CD14-positive monocyte (primary cell): ENCODE measurements around the gene SBF2. TPM values are rescaled to one million over a fixed set of nuclear protein-coding genes. Genes with fewer than 3 reads are reported as not detected.
"Not testable (repeated sequence)": the region's sequence is repeated elsewhere in the genome, so short reads cannot be mapped to it uniquely, and the experiment has no call there.

Source experiments
- DNase-seq, 3 donors: peaks; one replicate each; pipeline ENCODE4 v3.0.0-alpha.2; 2011 to 2022
- H2AFZ ChIP-seq: 2 replicates; pipeline ENCODE4 v1.6.0; 2012; ENCODE audit warnings: mild to moderate bottlenecking, low read depth, low read length, inconsistent platforms; ENCODE audit not compliant: insufficient read depth, poor library complexity, severe bottlenecking
- H3K27ac ChIP-seq, 2 donors: 1 replicate in 1 of 2; 2 replicates in 1 of 2; pipeline ENCODE4 v1.5.1; 2012 to 2013; ENCODE audit warnings: low read length in 2 of 2, control low read depth in 1 of 2, inconsistent platforms in 1 of 2, low read depth in 1 of 2, mild to moderate bottlenecking in 1 of 2
- H3K27me3 ChIP-seq, 2 donors: one replicate each; pipeline versions ENCODE4 v1.6.0 to v1.6.1; 2011 to 2013; ENCODE audit warnings: low read length in 2 of 2; ENCODE audit not compliant: control insufficient read depth in 2 of 2, insufficient read depth in 2 of 2
- H3K36me3 ChIP-seq, 2 donors: replicated peaks in 1 of 2; 1 replicate in 1 of 2; 2 replicates in 1 of 2; pipeline versions ENCODE4 v1.5.1 to v1.6.1; 2012 to 2013; ENCODE audit warnings: low read length in 2 of 2, control low read depth in 1 of 2, inconsistent platforms in 1 of 2, mild to moderate bottlenecking in 1 of 2; ENCODE audit not compliant: insufficient read depth in 2 of 2, control insufficient read depth in 1 of 2
- H3K4me1 ChIP-seq, 2 donors: 1 replicate in 1 of 2; 2 replicates in 1 of 2; pipeline versions ENCODE4 v1.5.1 to v1.6.1; 2012 to 2013; ENCODE audit warnings: low read length in 2 of 2, control low read depth in 1 of 2, inconsistent platforms in 1 of 2, mild to moderate bottlenecking in 1 of 2, moderate library complexity in 1 of 2; ENCODE audit not compliant: insufficient read depth in 2 of 2, control insufficient read depth in 1 of 2
- H3K4me2 ChIP-seq: replicated peaks from 2 replicates; pipeline ENCODE3; 2012; ENCODE audit warnings: low read length, moderate library complexity, mild to moderate bottlenecking; ENCODE audit not compliant: poor library complexity, severe bottlenecking; ENCODE audit errors: extremely low read depth
- H3K4me3 ChIP-seq, 3 experiments: fragments of 200-600 bp in 1 of 3; sonication (generic) in 1 of 3; replicated peaks in 1 of 3; 1 replicate in 2 of 3; 2 replicates in 1 of 3; pipeline ENCODE4 v1.5.1; 2011 to 2013; ENCODE audit warnings: low read length in 3 of 3, mild to moderate bottlenecking in 3 of 3, control low read depth in 2 of 3, low read depth in 2 of 3, inconsistent platforms in 1 of 3, moderate library complexity in 1 of 3
- H3K79me2 ChIP-seq: 2 replicates; pipeline ENCODE4 v1.6.0; 2012; ENCODE audit warnings: mild to moderate bottlenecking, control low read depth, inconsistent platforms, low read length, moderate library complexity; ENCODE audit not compliant: insufficient read depth
- H3K9ac ChIP-seq: 2 replicates; pipeline ENCODE4 v1.6.0; 2017; ENCODE audit warnings: low read length, mild to moderate bottlenecking; ENCODE audit not compliant: insufficient read depth, poor library complexity, severe bottlenecking
- H3K9me3 ChIP-seq, 2 donors: replicated peaks in 1 of 2; 1 replicate in 1 of 2; 2 replicates in 1 of 2; pipeline versions ENCODE4 v1.5.1 to v1.6.1; 2012 to 2013; ENCODE audit warnings: low read length in 2 of 2, control low read depth in 1 of 2; ENCODE audit not compliant: control insufficient read depth in 1 of 2, insufficient read depth in 1 of 2
- H4K20me1 ChIP-seq: 2 replicates; pipeline ENCODE4 v1.6.0; 2012; ENCODE audit warnings: mild to moderate bottlenecking, low read length, control low read depth, moderate library complexity; ENCODE audit not compliant: insufficient read depth
- H3K27ac Mint-ChIP-seq, 7 donors: one replicate each; pipeline ENCODE4 v1.8.0; 2020; ENCODE audit warnings: mild to moderate bottlenecking in 7 of 7, mixed read lengths in 7 of 7, moderate library complexity in 6 of 7, inconsistent platforms in 2 of 7
- H3K27me3 Mint-ChIP-seq, 3 donors: one replicate each; pipeline ENCODE4 v1.8.0; 2021 to 2022; ENCODE audit warnings: low read depth in 3 of 3, mild to moderate bottlenecking in 3 of 3, mixed read lengths in 3 of 3, moderate library complexity in 3 of 3, inconsistent platforms in 1 of 3
- H3K36me3 Mint-ChIP-seq, 2 donors: one replicate each; pipeline ENCODE4 v1.8.0; 2020; ENCODE audit warnings: mixed read lengths in 2 of 2, inconsistent platforms in 1 of 2, mild to moderate bottlenecking in 1 of 2
- H3K4me1 Mint-ChIP-seq: one replicate; pipeline ENCODE4 v1.8.0; 2020; ENCODE audit warnings: mild to moderate bottlenecking, mixed read lengths
- H3K4me3 Mint-ChIP-seq, 2 donors: one replicate each; pipeline ENCODE4 v1.8.0; 2020; ENCODE audit warnings: mild to moderate bottlenecking in 2 of 2, mixed read lengths in 2 of 2, moderate library complexity in 1 of 2
- H3K9me3 Mint-ChIP-seq, 7 donors: one replicate each; pipeline ENCODE4 v1.8.0; 2020 to 2022; ENCODE audit warnings: mixed read lengths in 7 of 7, mild to moderate bottlenecking in 6 of 7, moderate library complexity in 6 of 7, inconsistent platforms in 2 of 7
- CTCF ChIP-seq: fragments of 200-600 bp; IDR thresholded peaks from one replicate; pipeline ENCODE4 v1.8.0; 2022; ENCODE audit warnings: antibody characterized with exemption, mild to moderate bottlenecking
- WGBS: methylation state at CpG from one replicate; pipeline ENCODE4 v1.1.5; 2013; ENCODE audit warnings: missing lambda C conversion rate; ENCODE audit not compliant: insufficient coverage; 5-methylcytosine and 5-hydroxymethylcytosine counted together
- intact Hi-C, 2 donors: fragments of 100-400 bp; cut with micrococcal nuclease; formaldehyde crosslinking; loops; one replicate each; pipeline versions ENCODE4 v1.15.0 to v1.15.1; 2023
- polyA plus RNA-seq, 3 donors: library from polyadenylated mRNA; depleted of rRNA in 1 of 3; unstranded in 2 of 3; stranded (reverse) in 1 of 3; fragments of 300-500 nt in 2 of 3; fragments of >200 nt in 1 of 3; fragmentation: Illumina TruSeq in 2 of 3; gene quantifications; 1 replicate in 2 of 3; 2 replicates in 1 of 3; pipeline ENCODE4 v1.2.3, GENCODE V29; 2012 to 2021

SBF2 gene
- polyA plus RNA-seq, 3 donors, result 8.9 to 30.7 (median 16.4) TPM

DNA sequence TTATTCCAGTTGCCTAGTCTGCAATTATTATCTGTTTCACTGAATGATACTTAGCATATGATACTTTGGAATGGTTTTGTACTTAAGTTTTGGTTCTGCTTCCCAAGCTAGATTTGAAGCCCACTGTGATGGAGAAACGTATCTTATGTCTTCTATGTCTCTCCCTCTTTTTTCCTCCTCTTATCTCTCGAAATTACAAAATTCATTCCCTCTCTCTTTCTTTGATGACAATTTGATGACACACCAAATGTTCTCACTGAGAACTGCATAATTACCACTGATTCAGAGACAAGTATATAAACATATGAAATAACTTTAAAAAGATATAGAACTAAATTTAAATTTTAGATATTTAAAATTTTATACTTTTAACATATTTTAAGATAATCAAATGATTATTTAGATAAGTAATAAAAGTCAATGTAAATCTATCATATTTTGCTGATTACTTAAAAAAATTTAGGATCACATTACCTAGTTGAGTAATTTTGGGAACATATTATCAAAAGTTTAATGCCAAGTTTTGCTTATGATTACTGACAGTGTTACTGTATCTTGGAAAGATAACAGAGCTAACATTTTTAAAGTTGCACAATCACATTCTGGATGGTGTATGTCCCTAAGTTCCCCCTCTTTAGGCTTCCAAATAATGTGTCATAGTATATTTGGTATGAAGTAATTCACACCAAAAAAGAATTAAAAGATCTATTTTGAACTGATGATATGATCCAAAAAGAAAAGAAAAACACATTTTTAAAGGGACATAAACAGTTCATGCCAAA is 255.3 kb downstream of the SBF2 start:
- Histone ChIP-seq H3K4me3 (no peak overlapping the region), H3K9me3 (peaks cover 0 to 3% of the 10 kb centered on the region in 2 donors), H2AFZ (no peak overlapping the region), H3K79me2 (peaks cover 3% of the 10 kb centered on the region), H3K9ac (no peak overlapping the region), H3K27ac (no peak overlapping the region), H3K4me2 (no peak overlapping the region), H3K36me3 (no peaks in the 10 kb centered on the region), H3K27me3 (no peaks in the 10 kb centered on the region), H3K4me1 (peaks cover 21 to 27% of the 10 kb centered on the region in 2 donors), H4K20me1 (peaks cover 4% of the 10 kb centered on the region)
- no peak overlapping the region for H3K4me3 Mint-ChIP-seq
- no peak overlapping the region for H3K27ac Mint-ChIP-seq
- no CpG with 5 or more reads among the region's 2 CpGs for WGBS
- no peaks in the 10 kb centered on the region for H3K27me3 Mint-ChIP-seq
- H3K36me3 Mint-ChIP-seq, result peaks cover 19 to 27% of the 10 kb centered on the region in 2 donors
- TF ChIP-seq CTCF, result no peak
- intact Hi-C loops, result no loop called here
- H3K9me3 Mint-ChIP-seq, result peaks cover 0 to 6% (median 3%) of the 10 kb centered on the region in 7 donors
- H3K4me1 Mint-ChIP-seq, result peaks cover 41% of the 10 kb centered on the region
- peak in 1 of 3 donors; percentile 11 for DNase-seq

GRCh38 chr11:10035932-10036331 is 258.1 kb downstream of the SBF2 start:
- DNase-seq, intact Hi-C loops, H3K4me2 ChIP-seq, H3K9me3 ChIP-seq, H3K27ac Mint-ChIP-seq, H3K9me3 Mint-ChIP-seq, H3K4me1 ChIP-seq, H3K4me3 Mint-ChIP-seq, H3K9ac ChIP-seq, H3K4me3 ChIP-seq, H3K36me3 ChIP-seq, H4K20me1 ChIP-seq, H3K79me2 ChIP-seq, H2AFZ ChIP-seq, H3K27me3 ChIP-seq, H3K27ac ChIP-seq, H3K27me3 Mint-ChIP-seq: not testable (repeated sequence)
- peaks cover 16 to 27% of the 10 kb centered on the region in 2 donors for H3K36me3 Mint-ChIP-seq
- peaks cover 19% of the 10 kb centered on the region for H3K4me1 Mint-ChIP-seq
- WGBS, result no CpG with 5 or more reads among the region's 6 CpGs
